ENCODE data around the gene ANTXR1. TPM values are rescaled to one million over a fixed set of nuclear protein-coding genes. Genes with fewer than 3 reads are reported as not detected.

Gene ANTXR1
- total RNA-seq, 4 donors from 2014 or later: 63.0 to 134 (median 113) TPM

DNA sequence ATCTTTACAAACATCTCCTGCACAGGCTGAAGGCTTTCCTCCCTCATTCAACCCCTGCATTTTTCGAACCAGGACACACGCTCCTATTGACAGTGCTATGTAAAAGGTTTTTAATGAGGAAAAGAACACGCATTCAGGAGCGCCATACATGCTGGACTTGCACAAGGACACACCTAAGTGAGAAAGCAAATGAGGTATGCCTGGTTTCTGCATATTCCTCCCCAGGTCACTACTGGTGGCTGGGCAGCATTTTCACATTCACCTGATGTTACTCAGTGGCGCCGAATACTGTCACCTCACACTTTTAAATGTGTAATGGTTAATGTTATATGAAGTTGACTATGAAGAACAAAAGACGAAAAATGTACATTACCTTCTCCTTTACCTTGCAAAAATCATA is 150.6 kb downstream of the ANTXR1 start:
- peaks cover 5 to 29% of the 10 kb centered on the region in 2 donors for H3K4me1 ChIP-seq
- no peaks in the 10 kb centered on the region for H3K36me3 ChIP-seq
- peak overlapping the region; percentile 38 to 83 for H3K27ac ChIP-seq
- no peaks in the 10 kb centered on the region for H3K9me3 ChIP-seq
- no peak for TF ChIP-seq POLR2A (IDR thresholded peaks at IDR 0.05)
- TF ChIP-seq, protein P1, sequence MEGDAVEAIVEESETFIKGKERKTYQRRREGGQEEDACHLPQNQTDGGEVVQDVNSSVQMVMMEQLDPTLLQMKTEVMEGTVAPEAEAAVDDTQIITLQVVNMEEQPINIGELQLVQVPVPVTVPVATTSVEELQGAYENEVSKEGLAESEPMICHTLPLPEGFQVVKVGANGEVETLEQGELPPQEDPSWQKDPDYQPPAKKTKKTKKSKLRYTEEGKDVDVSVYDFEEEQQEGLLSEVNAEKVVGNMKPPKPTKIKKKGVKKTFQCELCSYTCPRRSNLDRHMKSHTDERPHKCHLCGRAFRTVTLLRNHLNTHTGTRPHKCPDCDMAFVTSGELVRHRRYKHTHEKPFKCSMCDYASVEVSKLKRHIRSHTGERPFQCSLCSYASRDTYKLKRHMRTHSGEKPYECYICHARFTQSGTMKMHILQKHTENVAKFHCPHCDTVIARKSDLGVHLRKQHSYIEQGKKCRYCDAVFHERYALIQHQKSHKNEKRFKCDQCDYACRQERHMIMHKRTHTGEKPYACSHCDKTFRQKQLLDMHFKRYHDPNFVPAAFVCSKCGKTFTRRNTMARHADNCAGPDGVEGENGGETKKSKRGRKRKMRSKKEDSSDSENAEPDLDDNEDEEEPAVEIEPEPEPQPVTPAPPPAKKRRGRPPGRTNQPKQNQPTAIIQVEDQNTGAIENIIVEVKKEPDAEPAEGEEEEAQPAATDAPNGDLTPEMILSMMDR (IDR thresholded peaks at IDR 0.05): no peak
- intact Hi-C loops (cut with DNase I; ENCODE audit: low total_unique reads): no loop called here
- no peaks in the 10 kb centered on the region for H3K27me3 ChIP-seq
- H3K4me3 ChIP-seq: no peak overlapping the region
- DNase-seq: no peak

DNA sequence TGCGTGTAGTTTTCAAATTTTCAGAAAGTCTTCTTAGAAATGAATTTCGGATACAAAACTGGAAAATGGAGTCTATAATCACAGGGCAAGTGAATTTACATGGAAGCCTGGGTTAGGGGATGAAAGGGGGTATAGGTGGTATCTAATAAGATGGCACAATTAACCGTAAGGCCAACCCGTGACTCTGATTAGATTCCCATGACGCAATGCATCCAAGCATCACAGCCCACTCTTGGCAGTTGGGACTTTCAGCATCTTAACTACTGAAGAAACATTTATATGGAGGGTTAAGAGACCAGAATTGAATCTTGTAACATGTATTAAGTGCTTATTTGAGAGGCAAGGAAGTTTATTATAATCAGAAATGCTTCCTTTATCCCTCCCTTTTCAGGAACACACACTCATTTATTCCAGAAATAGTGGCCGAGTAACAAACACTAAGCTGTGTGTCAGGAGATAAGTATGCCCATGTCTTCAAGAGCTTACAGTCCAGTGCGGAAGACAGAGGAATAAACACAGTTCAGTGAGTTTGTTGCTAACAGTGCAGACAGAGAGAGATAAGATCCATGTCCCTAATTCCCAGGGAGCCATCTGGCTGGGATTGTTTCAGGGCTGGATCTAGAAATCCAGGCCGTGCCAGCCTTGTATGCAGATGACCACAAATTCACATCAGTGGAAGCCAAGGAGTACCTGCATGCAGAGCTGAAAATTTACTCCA is 151.2 kb downstream of the ANTXR1 start:
- no peaks in the 10 kb centered on the region for H3K9me3 ChIP-seq
- TF ChIP-seq POLR2A (IDR thresholded peaks at IDR 0.05): no peak
- TF ChIP-seq, protein P1 (IDR thresholded peaks at IDR 0.05): no peak
- H3K4me3 ChIP-seq: no peak overlapping the region
- H3K27ac ChIP-seq: peak overlapping the region; percentile 38 to 83
- no peaks in the 10 kb centered on the region for H3K27me3 ChIP-seq
- peaks cover 5 to 29% of the 10 kb centered on the region in 2 donors for H3K4me1 ChIP-seq
- H3K36me3 ChIP-seq: no peaks in the 10 kb centered on the region
- intact Hi-C loops (cut with DNase I; ENCODE audit: low total_unique reads): no loop called here
- DNase-seq: no peak

DNA sequence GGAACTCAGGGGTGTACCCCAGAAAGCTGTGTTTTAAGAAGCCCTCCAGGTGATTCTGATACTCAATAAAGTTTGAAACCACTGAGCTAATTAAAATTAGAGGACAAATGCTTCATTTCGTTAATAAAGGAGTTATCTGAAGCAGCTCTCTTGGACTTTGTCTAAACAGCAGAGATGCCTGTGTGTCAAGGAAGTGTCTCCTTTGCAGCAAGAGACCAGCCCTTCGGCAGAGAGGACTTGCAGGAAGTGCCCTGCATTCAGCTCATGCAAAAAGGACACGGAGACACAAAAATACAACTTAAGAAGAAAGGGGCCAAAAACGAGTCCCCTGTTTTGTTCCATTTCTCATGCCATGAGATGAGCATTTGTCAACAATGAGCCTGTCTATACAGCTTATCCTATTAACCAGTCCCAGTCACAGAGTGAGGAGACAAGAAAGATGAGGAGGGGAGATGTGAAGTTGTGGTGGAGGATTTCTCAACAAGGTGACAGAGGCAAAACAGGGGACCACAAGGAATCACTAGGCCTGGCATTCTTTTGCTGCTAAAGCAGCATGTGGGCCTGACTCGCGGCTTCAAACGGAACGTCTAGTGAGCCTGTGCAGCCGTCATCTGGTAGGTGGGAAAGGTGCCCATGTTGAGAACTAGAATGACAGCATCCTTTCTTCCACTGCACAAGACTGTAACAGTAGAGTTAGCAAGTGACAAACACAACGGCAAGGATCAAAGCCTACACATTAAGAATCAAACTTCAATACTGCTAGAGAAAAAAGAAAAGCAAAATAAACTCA is 152.3 kb downstream of the ANTXR1 start:
- DNase-seq: no peak
- Histone ChIP-seq H3K27me3 (no peaks in the 10 kb centered on the region), H3K9me3 (no peaks in the 10 kb centered on the region), H3K4me1 (peaks cover 5 to 29% of the 10 kb centered on the region in 2 donors), H3K27ac (peak overlapping the region in 1 of 2 donors; percentile 83), H3K4me3 (no peak overlapping the region), H3K36me3 (no peaks in the 10 kb centered on the region)
- no peak for TF ChIP-seq POLR2A (IDR thresholded peaks at IDR 0.05)
- TF ChIP-seq, protein P1 (IDR thresholded peaks at IDR 0.05): no peak
- intact Hi-C loops (cut with DNase I; ENCODE audit: low total_unique reads): no loop called here

DNA sequence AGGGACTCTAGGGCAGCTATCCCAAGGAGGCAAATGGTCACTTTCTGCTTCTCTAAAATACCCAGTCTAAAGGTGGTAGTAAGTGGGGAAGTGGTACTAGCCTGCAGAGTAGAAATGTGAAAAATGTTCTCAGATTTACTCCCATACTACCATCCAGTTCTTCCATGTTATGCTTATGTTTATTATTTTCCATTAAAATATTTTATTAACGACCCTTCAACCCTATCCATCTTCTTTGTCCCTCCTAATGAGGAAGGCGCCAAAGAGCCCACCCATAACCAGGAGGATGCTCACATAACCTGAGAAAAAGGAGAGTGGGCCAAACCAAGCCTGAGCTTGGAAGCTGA is 153.5 kb downstream of the ANTXR1 start:
- no peak for DNase-seq
- intact Hi-C loops (cut with DNase I; ENCODE audit: low total_unique reads): no loop called here
- Histone ChIP-seq H3K4me1 (peaks cover 5 to 28% of the 10 kb centered on the region in 2 donors), H3K36me3 (no peaks in the 10 kb centered on the region), H3K27me3 (no peaks in the 10 kb centered on the region), H3K27ac (peak overlapping the region in 1 of 2 donors; percentile 8), H3K4me3 (no peak overlapping the region), H3K9me3 (no peaks in the 10 kb centered on the region)
- TF ChIP-seq POLR2A (IDR thresholded peaks at IDR 0.05): no peak
- TF ChIP-seq, protein P1 (IDR thresholded peaks at IDR 0.05): no peak

Measured in uterus (tissue), 4 donors.